HEK293T (cell line): ENCODE results near the gene CEP41.

ENCODE experiments used
- ELF4 ChIP-seq: fragments of 450-650 bp; IDR thresholded peaks from 2 replicates; pipeline ENCODE4 v1.6.1; 2017; ENCODE audit warnings: antibody characterized with exemption
- HDGF ChIP-seq: fragments of 450-650 bp; IDR thresholded peaks from 2 replicates; pipeline ENCODE4 v1.6.1; 2017; ENCODE audit warnings: antibody characterized with exemption, borderline replicate concordance
- NFRKB ChIP-seq: fragments of 450-650 bp; IDR thresholded peaks from 2 replicates; pipeline ENCODE4 v1.6.1; 2016; ENCODE audit warnings: mild to moderate bottlenecking, moderate library complexity
- SP1 ChIP-seq: fragments of 450-650 bp; IDR thresholded peaks from 2 replicates; pipeline ENCODE4 v1.6.1; 2017
- TARDBP ChIP-seq: fragments of 450-650 bp; IDR thresholded peaks from 2 replicates; pipeline ENCODE4 v1.6.1; 2016

DNA sequence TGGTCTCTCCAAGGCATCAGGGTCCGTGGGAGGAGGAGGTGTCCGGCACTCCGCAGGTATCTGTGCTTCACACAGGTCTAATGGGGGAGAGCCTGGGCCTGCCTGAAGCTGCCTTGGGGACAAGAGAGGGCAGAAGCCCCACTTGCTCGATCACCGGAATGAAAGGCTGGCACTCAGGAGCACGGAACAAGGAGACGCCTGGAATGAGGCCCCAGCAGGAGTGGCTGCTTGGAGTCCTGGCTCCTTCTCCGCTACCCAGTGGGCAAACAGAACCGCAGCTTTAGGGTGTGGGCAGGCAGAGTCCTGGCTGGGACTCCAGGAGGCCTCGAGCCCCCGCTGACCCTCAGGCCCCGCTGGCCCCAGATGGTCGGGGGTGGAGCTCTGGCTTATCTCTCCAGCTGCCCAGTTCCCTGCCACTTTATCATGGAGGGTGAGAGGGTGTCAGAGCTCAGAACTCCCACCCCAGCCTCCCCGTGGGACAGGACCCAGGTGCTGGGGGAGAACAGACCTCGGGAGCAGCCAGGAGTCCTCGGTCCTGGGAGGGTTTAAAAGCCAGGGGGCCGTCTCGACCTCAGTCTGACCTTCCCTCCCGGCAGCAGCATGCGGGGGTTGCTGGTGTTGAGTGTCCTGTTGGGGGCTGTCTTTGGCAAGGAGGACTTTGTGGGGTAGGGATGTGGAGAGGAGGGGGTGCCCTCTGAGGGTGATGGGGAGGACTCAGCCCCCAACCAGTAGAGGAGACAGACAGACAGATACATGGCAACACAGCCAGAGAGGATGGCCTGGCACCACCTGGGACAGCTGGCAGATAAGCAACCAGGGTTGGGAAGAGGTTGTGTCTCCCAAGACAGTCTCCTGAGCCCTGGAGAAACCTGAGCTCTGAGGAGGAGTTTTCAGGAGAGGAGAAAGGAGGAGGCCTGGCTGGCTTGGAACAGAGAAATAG lies 60.6 kb downstream of the CEP41 start, which contains the start of gene CPA1:
- TF ChIP-seq NFRKB = no peak
- TF ChIP-seq SP1 = no peak
- TF ChIP-seq ELF4 = no peak
- TF ChIP-seq HDGF = no peak
- no peak for TF ChIP-seq TARDBP
